Activated CD4-positive, alpha-beta T cell treated with anti-CD3 and anti-CD28 coated beads for 36 hours (primary cell): ENCODE data around the gene ESF1. TPM values are rescaled to one million over a fixed set of nuclear protein-coding genes. Genes with fewer than 3 reads are reported as not detected.

Experiments used
- ATAC-seq: fragments of 200-7000 bp; cut with Tn5 transposase; one replicate; pipeline ENCODE4 v1.10.0; 2021; ENCODE audit warnings: mild to moderate bottlenecking, moderate library complexity
- CTCF ChIA-PET: fragments of 350-600 bp; sonication (Branson Sonifier 250); formaldehyde crosslinking; loops from one replicate; lab custom pipeline; 2021; ENCODE audit warnings: antibody characterized with exemption; lab: Charles Lee
- POLR2A ChIA-PET: fragments of 350-600 bp; sonication (Branson Sonifier 250); formaldehyde crosslinking; loops from one replicate; lab custom pipeline; 2021; ENCODE audit warnings: antibody characterized with exemption, inconsistent platforms; lab: Charles Lee
- DNase-seq: peaks from one replicate; pipeline ENCODE4 v3.0.0-alpha.2; 2020
- H3K27ac Mint-ChIP-seq: one replicate; pipeline ENCODE4 v1.8.0; 2021; ENCODE audit warnings: mixed read lengths
- H3K27me3 Mint-ChIP-seq: one replicate; pipeline ENCODE4 v1.8.0; 2021; ENCODE audit warnings: mixed read lengths
- H3K36me3 Mint-ChIP-seq: one replicate; pipeline ENCODE4 v1.8.0; 2021; ENCODE audit warnings: low read depth, mixed read lengths
- H3K4me1 Mint-ChIP-seq: one replicate; pipeline ENCODE4 v1.8.0; 2021; ENCODE audit warnings: mixed read lengths
- H3K4me3 Mint-ChIP-seq: one replicate; pipeline ENCODE4 v1.8.0; 2021; ENCODE audit warnings: mild to moderate bottlenecking, moderate library complexity, mixed read lengths
- H3K9me3 Mint-ChIP-seq: one replicate; pipeline ENCODE4 v1.8.0; 2021; ENCODE audit warnings: low read depth, mixed read lengths
- intact Hi-C, 2 experiments: fragments of 100-400 bp; cut with DNase I in 1 of 2; cut with micrococcal nuclease in 1 of 2; formaldehyde crosslinking; loops; one replicate each; pipeline versions ENCODE4 v1.14.2 to v1.15.1; 2022 to 2024; cut with DNase I, micrococcal nuclease
- total RNA-seq, 2 experiments: library from RNA; stranded (reverse); gene quantifications; one replicate each; pipeline ENCODE4 v1.2.3, GENCODE V29; 2021

ESF1 gene
- total RNA-seq, 2 experiments from 2014 or later: 22.0 to 23.1 TPM

- Mint-ChIP-seq H3K36me3 (no peaks in the 10 kb centered on the region), H3K27me3 (peaks cover 3% of the 10 kb centered on the region), H3K4me3 (no peak overlapping the region), H3K27ac (no peak overlapping the region), H3K9me3 (no peaks in the 10 kb centered on the region), H3K4me1 (no peaks in the 10 kb centered on the region)
- no peak for ATAC-seq
- intact Hi-C loops: no loop called here
- POLR2A ChIA-PET: no interaction called here
- CTCF ChIA-PET: interaction anchor here (0.5 to 0.6 kb wide), 2 partner anchors 59 to 473 kb away, joined by 3 to 5 read pairs; no protein-coding TSS in a partner anchor
- DNase-seq: no peak
Measured at GRCh38 chr20:13677241-13677640, 107.5 kb downstream of the ESF1 start.

DNA sequence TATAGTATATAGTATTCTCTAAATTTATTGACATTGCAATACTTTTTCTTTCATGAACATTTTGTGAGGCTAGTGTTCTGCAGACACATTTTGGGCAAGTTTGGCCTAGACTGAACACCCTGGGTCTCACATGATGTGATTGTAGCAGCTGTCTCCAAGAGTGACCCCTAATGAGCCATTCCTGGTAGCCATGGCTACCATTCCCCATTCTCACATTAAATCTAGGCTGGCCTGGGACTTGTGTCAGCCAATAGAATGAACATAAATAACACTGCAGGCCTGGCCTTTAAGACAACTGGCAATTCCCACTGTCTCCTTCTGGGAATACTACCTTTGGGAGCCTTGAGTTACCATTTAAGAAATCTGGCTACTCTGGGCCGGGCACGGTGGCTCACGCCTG lies 108.0 kb downstream of the ESF1 start:
- intact Hi-C loops: no loop called here
- H3K4me1 Mint-ChIP-seq: no peaks in the 10 kb centered on the region
- H3K36me3 Mint-ChIP-seq: no peaks in the 10 kb centered on the region
- no peak overlapping the region for H3K27ac Mint-ChIP-seq
- ChIA-PET POLR2A (no interaction called here), CTCF (interaction anchor here (0.5 to 0.6 kb wide), 2 partner anchors 58 to 473 kb away, joined by 3 to 5 read pairs; no protein-coding TSS in a partner anchor)
- no peak overlapping the region for H3K4me3 Mint-ChIP-seq
- no peak for ATAC-seq
- H3K9me3 Mint-ChIP-seq: no peaks in the 10 kb centered on the region
- peaks cover 5% of the 10 kb centered on the region for H3K27me3 Mint-ChIP-seq
- no peak for DNase-seq

DNA sequence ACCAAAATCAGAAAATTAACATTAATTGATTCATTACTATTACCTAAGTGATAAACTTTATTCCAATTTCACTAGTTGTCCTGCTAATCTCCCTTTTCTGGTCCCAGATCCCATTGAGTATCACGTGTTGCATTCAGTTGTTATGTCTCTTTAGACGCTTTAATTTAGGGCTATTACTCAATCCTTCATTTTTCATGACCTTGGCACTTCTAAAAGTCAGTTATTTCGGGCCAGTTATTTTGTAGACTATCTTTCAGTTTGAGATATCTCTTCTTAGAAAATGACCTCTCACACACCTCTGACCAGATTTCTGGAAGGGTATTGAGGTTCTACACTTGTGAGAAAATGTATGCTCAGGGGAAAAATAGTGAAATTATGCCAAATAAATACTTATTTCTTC lies 112.0 kb downstream of the ESF1 start:
- POLR2A ChIA-PET: no interaction called here
- Mint-ChIP-seq H3K36me3 (no peaks in the 10 kb centered on the region), H3K27me3 (peaks cover 8% of the 10 kb centered on the region), H3K9me3 (no peaks in the 10 kb centered on the region), H3K27ac (no peak overlapping the region), H3K4me1 (no peaks in the 10 kb centered on the region), H3K4me3 (no peak overlapping the region)
- DNase-seq: no peak
- intact Hi-C loops: no loop called here
- ATAC-seq: no peak
- CTCF ChIA-PET: no interaction called here

GRCh38 chr20:13671916-13672378 lies 112.8 kb downstream of the ESF1 start:
- Mint-ChIP-seq H3K4me1 (no peaks in the 10 kb centered on the region), H3K4me3 (no peak overlapping the region), H3K36me3 (no peaks in the 10 kb centered on the region), H3K27me3 (peaks cover 8% of the 10 kb centered on the region), H3K9me3 (no peaks in the 10 kb centered on the region), H3K27ac (no peak overlapping the region)
- intact Hi-C loops: no loop called here
- DNase-seq (no peak), ATAC-seq (no peak)
- CTCF ChIA-PET: no interaction called here
- POLR2A ChIA-PET: no interaction called here

GRCh38 chr20:13671512-13671911 lies 113.2 kb downstream of the ESF1 start:
- no peak for ATAC-seq
- POLR2A ChIA-PET: no interaction called here

DNA sequence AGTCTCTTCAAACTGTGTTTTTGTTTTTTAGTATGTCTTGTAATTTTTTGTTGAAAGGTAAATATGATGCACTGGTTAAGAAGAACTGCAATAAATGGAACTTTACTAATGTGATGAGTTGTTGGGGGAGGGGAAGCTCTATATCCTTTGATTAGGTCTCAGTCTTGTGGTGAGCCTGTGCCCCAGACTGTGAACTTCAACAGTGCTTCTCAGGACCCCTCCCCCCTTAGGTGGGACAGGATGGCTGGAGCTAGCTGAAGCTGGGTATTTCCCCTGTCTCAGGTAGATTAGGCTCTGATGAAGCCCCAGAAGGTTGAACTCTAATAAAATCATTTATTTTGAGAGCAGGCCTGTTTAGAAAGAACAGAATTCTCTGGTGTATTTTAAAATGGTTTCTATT lies 114.6 kb downstream of the ESF1 start:
- ChIA-PET POLR2A (no interaction called here), CTCF (no interaction called here)
- no peaks in the 10 kb centered on the region for H3K36me3 Mint-ChIP-seq
- intact Hi-C loops: no loop called here
- ATAC-seq: no peak
- H3K4me3 Mint-ChIP-seq: no peak overlapping the region
- H3K27me3 Mint-ChIP-seq: peaks cover 8% of the 10 kb centered on the region
- H3K9me3 Mint-ChIP-seq: no peaks in the 10 kb centered on the region
- no peak for DNase-seq
- H3K27ac Mint-ChIP-seq: no peak overlapping the region
- no peaks in the 10 kb centered on the region for H3K4me1 Mint-ChIP-seq

More at GRCh38 chr20:13671512-13671911, 113.2 kb downstream of the ESF1 start:
- no peak overlapping the region for H3K4me3 Mint-ChIP-seq
- H3K4me1 Mint-ChIP-seq: no peaks in the 10 kb centered on the region
- CTCF ChIA-PET: no interaction called here
- H3K36me3 Mint-ChIP-seq: no peaks in the 10 kb centered on the region
- no peak for DNase-seq
- intact Hi-C loops: no loop called here
- H3K27ac Mint-ChIP-seq: no peak overlapping the region
- no peaks in the 10 kb centered on the region for H3K9me3 Mint-ChIP-seq
- H3K27me3 Mint-ChIP-seq: peaks cover 8% of the 10 kb centered on the region

DNA sequence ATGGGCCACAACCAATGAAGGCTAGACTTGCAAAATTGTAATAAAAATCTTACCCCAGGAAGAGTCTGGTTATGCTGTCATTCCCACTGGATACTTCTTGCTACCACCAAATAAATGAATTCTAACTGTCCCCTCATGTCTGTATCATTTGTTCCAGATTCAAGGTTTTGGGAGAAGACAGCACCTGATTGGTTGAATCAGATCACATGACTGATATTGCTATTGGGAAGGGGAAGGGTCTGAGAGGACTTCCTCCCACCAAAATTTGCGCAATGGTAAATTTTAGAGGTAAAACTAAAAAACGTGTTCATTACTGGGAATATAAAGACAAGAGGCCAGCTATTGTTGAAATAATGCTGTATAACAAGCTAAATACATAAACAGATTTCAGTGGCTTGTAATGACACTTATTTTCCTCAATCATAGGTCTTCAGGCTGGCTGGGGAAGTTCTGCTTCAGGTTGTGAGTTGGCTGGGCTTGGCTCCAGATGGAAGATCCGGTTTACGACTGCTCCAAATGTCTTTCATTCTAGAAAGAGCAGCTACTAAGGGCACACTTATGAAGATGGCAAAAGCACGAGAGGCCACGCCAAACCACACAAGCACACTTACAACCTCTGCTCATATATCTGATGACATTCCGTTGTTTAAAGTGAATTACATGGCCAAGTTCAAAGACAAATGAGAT lies 118.9 kb downstream of the ESF1 start:
- intact Hi-C loops: no loop called here
- Mint-ChIP-seq H3K4me1 (no peaks in the 10 kb centered on the region), H3K9me3 (no peaks in the 10 kb centered on the region), H3K36me3 (no peaks in the 10 kb centered on the region), H3K27me3 (peaks cover 2% of the 10 kb centered on the region), H3K4me3 (no peak overlapping the region), H3K27ac (no peak overlapping the region)
- POLR2A ChIA-PET: no interaction called here
- ATAC-seq: no peak
- DNase-seq: no peak
- CTCF ChIA-PET: interaction anchor here (0.7 kb wide), 1 partner anchor 13 kb away, joined by 4 read pairs; no protein-coding TSS in a partner anchor

Other genes with a start within 250 kb of the ESF1 start
- 10 to 100 TPM in 1 of 2 experiments, 1 to 10 TPM in 1; 8.5 to 10.1 TPM for gene TASP1, start 146.0 kb downstream of the ESF1 start, total RNA-seq
- gene NDUFAF5, start 109 bp upstream of the ESF1 start, total RNA-seq: 10 to 100 TPM; 22.0 to 24.3 TPM
- gene SEL1L2, start 205.7 kb upstream of the ESF1 start, total RNA-seq: not detected
- not detected for gene MACROD2, start 210.6 kb upstream of the ESF1 start, total RNA-seq